Neural progenitor cell (in vitro differentiated cells): Measurements from ENCODE around the gene SOWAHD.

Experiments
- CTCF ChIP-seq: fragments of 200-600 bp; sonication (generic); IDR thresholded peaks from 2 replicates; pipeline ENCODE4 v1.5.1; 2017; ENCODE audit warnings: antibody characterized with exemption, mild to moderate bottlenecking
- EZH2phosphoT487 ChIP-seq: fragments of 200-600 bp; sonication (generic); IDR thresholded peaks from 2 replicates; pipeline ENCODE4 v1.6.1; 2017; ENCODE audit warnings: antibody characterized with exemption

GRCh38 chrX:119783026-119783425, 24.6 kb downstream of the SOWAHD start:
- TF ChIP-seq CTCF (no peak), EZH2phosphoT487 (no peak)
